Keratinocyte (primary cell): ENCODE data around the gene FOXD3. TPM values are rescaled to one million over a fixed set of nuclear protein-coding genes. Genes with fewer than 3 reads are reported as not detected.

ENCODE experiments used
- DNase-seq: peaks from one replicate; pipeline ENCODE4 v3.0.0-alpha.2; 2011; ENCODE audit warnings: low read depth, missing footprints, low spot score
- FAIRE-seq: peaks from 2 replicates; lab custom pipeline; 2011; peaks lifted over from hg19 to GRCh38; lab: Jason Lieb, UNC
- H2AFZ ChIP-seq: 2 replicates; pipeline ENCODE4 v1.6.0; 2012; ENCODE audit warnings: low read length, control low read depth, inconsistent platforms; ENCODE audit not compliant: control insufficient read depth
- H3K27ac ChIP-seq: 2 replicates; pipeline ENCODE4 v1.5.1; 2011; ENCODE audit warnings: low read length; ENCODE audit not compliant: control insufficient read depth, insufficient read depth
- H3K27me3 ChIP-seq: 3 replicates; pipeline ENCODE4 v1.6.0; 2011; ENCODE audit warnings: low read length; ENCODE audit not compliant: control insufficient read depth, insufficient read depth; ENCODE audit errors: extremely low read depth
- H3K36me3 ChIP-seq, 2 experiments: 2 replicates in 1 of 2; 3 replicates in 1 of 2; pipeline ENCODE4 v1.5.1; 2011; ENCODE audit warnings: low read length in 2 of 2, mild to moderate bottlenecking in 1 of 2; ENCODE audit not compliant: control insufficient read depth in 2 of 2, insufficient read depth in 2 of 2; ENCODE audit errors: extremely low read depth in 1 of 2
- H3K4me1 ChIP-seq: 3 replicates; pipeline ENCODE4 v1.5.1; 2011; ENCODE audit warnings: low read length; ENCODE audit not compliant: control insufficient read depth, insufficient read depth; ENCODE audit errors: extremely low read depth
- H3K4me2 ChIP-seq: 3 replicates; pipeline ENCODE4 v1.6.0; 2011; ENCODE audit warnings: low read depth, low read length; ENCODE audit not compliant: control insufficient read depth, insufficient read depth; ENCODE audit errors: extremely low read depth
- H3K4me3 ChIP-seq, 3 experiments: fragments of 200-600 bp in 1 of 3; sonication (generic) in 1 of 3; 2 replicates in 2 of 3; 3 replicates in 1 of 3; pipeline ENCODE4 v1.5.1; 2011 to 2016; ENCODE audit warnings: low read length in 3 of 3, mild to moderate bottlenecking in 3 of 3, control low read depth in 2 of 3, inconsistent platforms in 1 of 3, low read depth in 1 of 3, mixed read lengths in 1 of 3, mixed run types in 1 of 3, moderate library complexity in 1 of 3; ENCODE audit not compliant: control insufficient read depth in 2 of 3, insufficient read depth in 2 of 3; ENCODE audit errors: extremely low read depth in 1 of 3
- H3K79me2 ChIP-seq: 2 replicates; pipeline ENCODE4 v1.6.0; 2012; ENCODE audit warnings: low read length; ENCODE audit not compliant: control insufficient read depth, insufficient read depth
- H3K9ac ChIP-seq: 3 replicates; pipeline ENCODE4 v1.6.0; 2011; ENCODE audit warnings: low read length; ENCODE audit not compliant: control insufficient read depth, insufficient read depth; ENCODE audit errors: extremely low read depth
- H3K9me1 ChIP-seq: 3 replicates; pipeline ENCODE4 v1.6.0; 2011; ENCODE audit warnings: low read length; ENCODE audit not compliant: control insufficient read depth, insufficient read depth; ENCODE audit errors: extremely low read depth
- H3K9me3 ChIP-seq: 2 replicates; pipeline ENCODE4 v1.5.1; 2012; ENCODE audit warnings: low read depth, low read length; ENCODE audit not compliant: control insufficient read depth
- H4K20me1 ChIP-seq: 3 replicates; pipeline ENCODE4 v1.6.0; 2011; ENCODE audit warnings: low read length; ENCODE audit not compliant: control insufficient read depth, insufficient read depth; ENCODE audit errors: extremely low read depth
- CTCF ChIP-seq, 3 experiments: IDR thresholded peaks in 1 of 3; conservative IDR thresholded peaks in 1 of 3; optimal IDR thresholded peaks in 1 of 3; 2 replicates in 2 of 3; 3 replicates in 1 of 3; pipeline versions ENCODE3 to v1.5.1; 2011; ENCODE audit warnings: low read length in 3 of 3, mild to moderate bottlenecking in 3 of 3, moderate library complexity in 2 of 3, control low read depth in 1 of 3, inconsistent platforms in 1 of 3; ENCODE audit not compliant: insufficient read depth in 2 of 3; ENCODE audit errors: extremely low read depth in 1 of 3
- EZH2 ChIP-seq: IDR thresholded peaks from one replicate; pipeline ENCODE4 v1.6.1; 2012; ENCODE audit warnings: inconsistent platforms, mild to moderate bottlenecking, low read length, moderate library complexity
- dilution Hi-C: fragments of 300-500 bp; cut with MboI; formaldehyde crosslinking; loops from one replicate; pipeline ENCODE4 v1.7.0; 2020; ENCODE audit warnings: low sequenced_read_pairs; ENCODE audit not compliant: extremely low pct_ligation_motif_present
- polyA plus RNA-seq, 5 experiments: library from polyadenylated mRNA; depleted of rRNA in 3 of 5; stranded (reverse) in 3 of 5; stranded (forward) in 1 of 5; unstranded in 1 of 5; fragments of >200 nt; gene quantifications; 1 replicate in 1 of 5; 2 replicates in 3 of 5; 3 replicates in 1 of 5; pipeline versions ENCODE4 v1.2.1 to v1.2.3, GENCODE V29; 2011 to 2012; ENCODE audit warnings: missing spikeins in 2 of 5, low read depth in 1 of 5, low replicate concordance in 1 of 5

Gene FOXD3
- polyA plus RNA-seq, 1 donor (not counting 4 experiments of a cell fraction or from before 2014, with no cell fraction given), result not detected

DNA sequence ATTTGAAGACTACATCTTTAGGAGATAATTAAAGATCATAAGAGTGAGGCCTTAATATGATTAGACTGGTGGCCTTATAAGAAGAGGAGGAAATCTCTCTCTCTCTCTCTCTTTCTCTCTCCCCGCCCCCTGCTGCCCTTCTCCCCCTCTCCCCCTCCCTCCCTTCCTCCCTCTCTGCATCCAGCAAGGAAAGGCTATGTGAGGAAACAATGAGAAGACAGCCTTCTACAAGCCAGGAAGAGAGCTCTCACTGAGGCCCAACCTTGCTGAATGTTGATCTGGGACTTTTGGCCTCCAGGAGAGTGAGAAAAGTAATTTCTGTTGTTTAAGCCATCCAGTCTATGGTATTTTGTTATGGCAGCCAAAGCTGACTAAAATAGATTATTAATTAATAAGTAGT is 21.6 kb downstream of the FOXD3 start:
- TF ChIP-seq CTCF (optimal IDR thresholded peaks at IDR 0.05 in 1 of 3, IDR thresholded peaks at IDR 0.05 in 1 of 3, conservative IDR thresholded peaks at IDR 0.05 in 1 of 3; ENCODE audit: extremely low read depth in 1 of 3, insufficient read depth in 2 of 3, low read length in 3 of 3) (no peak), EZH2 (no peak)
- Histone ChIP-seq H3K9me3 (no peaks in the 10 kb centered on the region), H3K79me2 (no peaks in the 10 kb centered on the region), H3K27ac (no peak overlapping the region), H3K9me1 (no peaks in the 10 kb centered on the region), H2AFZ (no peak overlapping the region), H3K9ac (no peak overlapping the region), H3K27me3 (no peaks in the 10 kb centered on the region), H3K4me3 (no peak overlapping the region), H3K4me1 (no peaks in the 10 kb centered on the region), H3K4me2 (no peak overlapping the region), H4K20me1 (no peaks in the 10 kb centered on the region), H3K36me3 (no peaks in the 10 kb centered on the region)
- dilution Hi-C loops, result no loop called here
- FAIRE-seq (no peak), DNase-seq (no peak)

GRCh38 chr1:63350320-63350719 is 28.0 kb downstream of the FOXD3 start:
- H3K79me2 ChIP-seq, result no peaks in the 10 kb centered on the region
- no peaks in the 10 kb centered on the region for H4K20me1 ChIP-seq
- H3K9me3 ChIP-seq, result no peaks in the 10 kb centered on the region
- H3K9me1 ChIP-seq, result no peaks in the 10 kb centered on the region
- H3K36me3 ChIP-seq, result no peaks in the 10 kb centered on the region
- H2AFZ ChIP-seq, result no peak overlapping the region
- no peak overlapping the region for H3K4me2 ChIP-seq
- no peak overlapping the region for H3K9ac ChIP-seq
- no peaks in the 10 kb centered on the region for H3K4me1 ChIP-seq
- FAIRE-seq (no peak), DNase-seq (no peak)
- no peak overlapping the region for H3K27ac ChIP-seq
- no peak overlapping the region for H3K4me3 ChIP-seq
- dilution Hi-C loops, result no loop called here
- TF ChIP-seq EZH2 (no peak), CTCF (optimal IDR thresholded peaks at IDR 0.05 in 1 of 3, IDR thresholded peaks at IDR 0.05 in 1 of 3, conservative IDR thresholded peaks at IDR 0.05 in 1 of 3; ENCODE audit: extremely low read depth in 1 of 3, insufficient read depth in 2 of 3, low read length in 3 of 3) (no peak)
- no peaks in the 10 kb centered on the region for H3K27me3 ChIP-seq
